GM19351 (cell line): ENCODE measurements around the gene URB1.
"Not testable (repeated sequence)": the region's sequence is repeated elsewhere in the genome, so short reads cannot be mapped to it uniquely, and the experiment has no call there.

ENCODE experiments used
- ATAC-seq: cut with Tn5 transposase; IDR thresholded peaks from one replicate; pipeline ENCODE4 v1.9.1; 2021; ENCODE audit warnings: mild to moderate bottlenecking, moderate library complexity; ENCODE audit not compliant: unreplicated experiment

Gene URB1

DNA sequence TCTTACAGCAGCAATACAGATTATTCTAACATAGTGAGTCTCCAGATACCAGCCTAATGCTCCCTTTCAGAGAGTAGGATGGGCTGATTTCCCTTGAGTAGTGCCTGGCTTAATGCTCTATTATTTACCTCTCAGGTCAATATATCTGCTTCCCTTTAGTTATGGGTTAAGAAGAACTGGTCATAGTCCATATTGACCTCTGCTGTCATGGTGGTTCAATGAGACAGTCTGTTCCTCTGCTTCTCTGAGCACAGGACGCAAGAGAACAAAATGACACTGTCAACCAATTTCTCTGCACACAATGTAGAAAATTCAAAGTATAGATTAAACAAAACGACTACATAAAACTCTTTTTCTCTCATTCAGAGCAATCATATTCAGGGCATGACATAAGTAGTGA lies 91.2 kb downstream of the URB1 start:
- ATAC-seq: no peak

DNA sequence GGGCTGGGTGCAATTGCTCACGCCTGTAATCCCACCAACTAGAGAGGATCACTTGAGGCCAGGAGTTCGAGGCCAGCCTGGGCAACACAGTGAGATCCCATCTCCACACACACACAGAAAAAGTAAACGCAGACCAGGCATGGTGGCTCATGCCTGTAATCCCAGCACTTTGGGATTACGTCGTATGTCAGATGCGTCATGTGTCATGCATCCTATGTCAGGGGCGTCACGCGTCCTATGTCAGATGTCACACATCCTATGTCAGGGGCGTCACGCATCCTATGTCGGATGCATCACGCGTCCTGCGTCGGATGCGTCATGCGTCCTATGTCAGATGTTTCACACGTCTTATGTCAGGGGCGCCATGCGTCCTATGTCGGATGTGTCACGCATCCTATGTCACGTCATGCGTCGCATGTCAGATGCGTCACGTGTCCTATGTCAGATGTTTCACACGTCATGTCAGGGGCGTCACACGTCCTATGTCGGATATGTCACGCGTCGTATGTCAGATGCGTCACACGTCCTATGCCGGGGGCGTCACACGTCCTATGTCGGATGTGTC lies 92.6 kb downstream of the URB1 start:
- no peak for ATAC-seq

DNA sequence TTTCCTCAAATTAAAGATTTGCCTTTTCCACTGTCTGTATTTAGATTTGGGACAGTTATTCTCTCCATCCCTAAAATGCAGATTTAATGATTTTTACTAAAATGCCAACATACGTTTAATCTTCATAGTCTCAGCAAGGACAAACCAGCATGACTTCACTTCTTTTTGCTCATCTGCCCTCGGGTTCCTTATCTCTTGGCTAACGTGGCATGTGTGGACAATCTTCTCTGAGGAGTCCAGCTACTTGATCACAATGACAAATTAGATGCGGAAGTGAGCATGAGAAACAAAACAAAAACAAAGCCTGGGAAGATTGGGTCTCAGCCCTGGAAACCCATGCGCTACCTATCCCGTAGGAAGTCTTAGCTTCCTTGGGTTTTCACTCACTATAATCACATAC lies 93.1 kb downstream of the URB1 start:
- ATAC-seq: no peak

- ATAC-seq: no peak
Measured at GRCh38 chr21:32298658-32299081, 94.1 kb downstream of the URB1 start, which contains the start of gene MRAP. MRAP (plus strand) TSS chr21:32298855; CDS start chr21:32298972, 117 bp downstream.

DNA sequence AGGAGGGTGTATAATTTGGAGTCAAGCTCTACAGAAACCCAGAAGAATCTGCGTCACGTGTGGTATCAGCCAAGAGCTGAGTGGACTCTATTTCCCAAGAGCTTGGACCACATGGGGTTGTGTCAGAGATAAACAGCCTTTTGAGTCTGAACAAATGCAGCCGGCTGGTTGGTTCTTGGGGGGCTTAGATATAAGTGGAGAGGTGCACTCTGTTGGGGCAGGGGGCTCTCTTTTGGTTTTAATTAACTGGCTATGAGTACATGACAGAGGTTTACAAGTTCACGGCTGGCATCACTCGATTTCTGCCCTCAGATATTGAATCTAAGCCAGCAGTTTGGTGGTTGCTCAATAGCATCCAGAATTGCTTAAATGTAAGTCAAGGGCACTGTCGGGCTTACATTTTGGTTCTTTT lies 94.7 kb downstream of the URB1 start:
- no peak for ATAC-seq

DNA sequence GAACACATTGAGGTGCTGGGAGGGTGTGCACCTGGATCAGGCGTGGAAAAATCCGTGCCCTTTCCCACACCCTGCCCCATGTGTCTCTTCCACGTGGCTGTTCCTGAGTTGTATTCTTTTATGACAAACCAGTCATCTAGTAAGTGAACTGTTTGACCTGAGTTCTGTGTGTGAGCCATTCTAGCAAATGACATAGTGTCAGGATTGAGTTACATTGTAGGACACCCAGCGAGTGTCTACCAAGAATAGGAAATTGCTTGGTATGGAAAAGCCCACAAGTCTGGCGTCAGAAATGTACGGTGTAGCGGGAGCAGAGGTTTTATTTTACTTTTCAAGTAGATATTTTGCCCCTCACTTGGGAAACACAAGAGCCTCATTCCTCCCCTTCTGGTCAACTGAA lies 95.4 kb downstream of the URB1 start:
- no peak for ATAC-seq

DNA sequence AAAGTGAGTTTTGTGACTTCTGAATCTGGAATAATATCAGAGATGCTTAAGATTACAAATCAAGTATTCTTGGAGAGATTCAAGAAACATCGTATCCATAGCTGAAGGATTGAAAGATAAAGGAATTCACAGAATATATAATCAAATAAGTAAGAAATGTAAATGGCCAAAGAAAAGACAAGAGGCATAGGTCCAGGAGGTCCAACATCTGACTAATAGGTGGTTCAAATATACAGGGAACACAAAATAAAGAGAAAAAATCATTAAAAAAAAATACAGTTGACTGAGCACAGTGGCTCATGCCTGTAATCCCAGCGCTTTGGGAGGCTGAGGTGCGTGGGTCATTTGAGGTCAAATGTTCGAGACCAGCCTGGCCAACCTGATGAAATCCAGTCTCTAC lies 107.3 kb downstream of the URB1 start:
- ATAC-seq: no peak

GRCh38 chr21:32282992-32283391 lies 109.8 kb downstream of the URB1 start:
- no peak for ATAC-seq

GRCh38 chr21:32281531-32281930 lies 111.3 kb downstream of the URB1 start:
- ATAC-seq: no peak

GRCh38 chr21:32279377-32279680 lies 113.5 kb downstream of the URB1 start:
- ATAC-seq: peak; percentile 25

GRCh38 chr21:32278518-32279376 lies 114.1 kb downstream of the URB1 start, which contains the start of gene MIS18A:
MIS18A (minus strand) TSS chr21:32279049; CDS start chr21:32279014, 35 bp downstream.
- peak; percentile 94 for ATAC-seq

DNA sequence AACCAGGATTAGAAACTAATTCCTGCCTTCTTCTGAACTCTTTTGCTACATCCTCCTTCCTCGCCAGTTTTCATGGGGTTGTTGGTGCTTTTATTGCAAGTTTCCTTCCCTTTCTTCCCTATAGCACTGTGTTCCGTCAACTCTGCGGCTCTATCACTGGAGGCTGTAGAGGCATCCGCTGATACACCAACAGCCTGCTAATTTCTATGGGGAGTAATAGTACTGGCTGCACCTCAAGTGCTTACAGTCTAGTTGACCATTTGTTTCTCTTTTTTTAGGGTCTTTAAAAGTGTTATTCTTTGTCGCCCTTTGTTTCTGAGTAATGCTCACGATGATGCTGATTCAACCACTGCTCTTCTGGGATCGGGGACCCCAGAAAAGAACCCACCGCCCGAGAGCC lies 114.7 kb downstream of the URB1 start:
- no peak for ATAC-seq

- ATAC-seq: no peak
Measured at GRCh38 chr21:32276671-32277070, 116.1 kb downstream of the URB1 start.

- ATAC-seq: no peak
Measured at GRCh38 chr21:32270748-32271147, 122.1 kb downstream of the URB1 start.

- not testable (repeated sequence) for ATAC-seq
Measured at GRCh38 chr21:32265321-32265720, 127.5 kb downstream of the URB1 start.

DNA sequence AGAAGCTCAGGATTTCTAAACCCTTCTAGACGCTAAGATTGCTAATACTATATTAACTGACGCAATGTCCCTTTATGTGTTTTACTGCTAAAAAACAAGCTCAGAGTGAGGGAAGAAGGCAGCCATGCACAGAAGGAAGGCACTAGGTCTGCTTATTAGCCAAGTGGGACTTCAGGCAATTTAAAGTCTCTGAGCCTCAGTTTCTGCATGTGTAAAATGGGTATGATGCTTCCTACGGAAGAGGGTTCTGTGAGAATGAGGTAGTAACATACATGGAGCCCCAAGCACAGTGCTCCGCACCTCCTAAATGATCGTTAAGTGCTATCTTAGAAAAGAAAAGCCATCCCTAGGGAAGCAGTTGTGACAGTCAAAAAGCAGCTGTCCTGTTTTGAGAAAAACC lies 130.9 kb downstream of the URB1 start:
- no peak for ATAC-seq
